OCI-LY7 (cell line): ENCODE data around the gene SLC2A10. TPM values are rescaled to one million over a fixed set of nuclear protein-coding genes. Genes with fewer than 3 reads are reported as not detected.

Experiments
- BruUV-seq: library from RNA; stranded (reverse); fragments of 400-500 nt; replicated peaks from 2 replicates; lab custom pipeline; 2021; lab: Mats Ljungman, UMichigan
- CTCF ChIA-PET: fragments of 300-600 bp; sonication (Branson Sonifier 250); formaldehyde crosslinking; loops from one replicate; lab custom pipeline; 2022; ENCODE audit warnings: antibody characterized with exemption; ENCODE audit not compliant: unreplicated experiment; lab: Charles Lee
- POLR2A ChIA-PET: fragments of 300-600 bp; sonication (Branson Sonifier 250); formaldehyde crosslinking; loops from one replicate; lab custom pipeline; 2022; ENCODE audit warnings: antibody characterized with exemption; lab: Charles Lee
- DNase-seq: peaks from one replicate; pipeline ENCODE4 v3.0.0-alpha.2; 2015; ENCODE audit warnings: low spot score
- H2AFZ ChIP-seq: fragments of 200-600 bp; sonication (generic), shearing (Covaris generic); 2 replicates; pipeline ENCODE4 v1.6.1; 2014; ENCODE audit warnings: mild to moderate bottlenecking, antibody characterized with exemption, low read length, moderate library complexity
- H3K27ac ChIP-seq: fragments of 200-600 bp; sonication (generic); 2 replicates; pipeline ENCODE4 v1.5.1; 2014; ENCODE audit warnings: mixed run types, low read depth, mild to moderate bottlenecking, moderate library complexity, low read length, inconsistent platforms; ENCODE audit not compliant: poor library complexity, severe bottlenecking
- H3K36me3 ChIP-seq: fragments of 200-600 bp; sonication (generic); 2 replicates; pipeline ENCODE4 v1.6.1; 2014; ENCODE audit warnings: mild to moderate bottlenecking, antibody characterized with exemption, low read length, moderate library complexity, mixed read lengths; ENCODE audit not compliant: insufficient read depth
- H3K4me1 ChIP-seq: fragments of 200-600 bp; sonication (generic); 2 replicates; pipeline ENCODE4 v1.5.1; 2014; ENCODE audit warnings: mild to moderate bottlenecking, low read length; ENCODE audit not compliant: insufficient read depth, poor library complexity, severe bottlenecking
- H3K4me2 ChIP-seq: fragments of 200-600 bp; sonication (generic); 2 replicates; pipeline ENCODE4 v1.6.1; 2014; ENCODE audit warnings: mild to moderate bottlenecking, low read length
- H3K4me3 ChIP-seq: fragments of 200-600 bp; sonication (generic); 2 replicates; pipeline ENCODE4 v1.5.1; 2014; ENCODE audit warnings: mild to moderate bottlenecking, low read depth, low read length; ENCODE audit not compliant: poor library complexity, severe bottlenecking
- H3K79me2 ChIP-seq: fragments of 200-600 bp; sonication (generic); 2 replicates; pipeline ENCODE4 v1.6.1; 2016; ENCODE audit warnings: low read depth, mild to moderate bottlenecking, low read length, moderate library complexity, mixed read lengths; ENCODE audit not compliant: insufficient read depth
- H3K9me2 ChIP-seq: fragments of 200-600 bp; sonication (generic); 2 replicates; pipeline ENCODE4 v1.6.1; 2016; ENCODE audit warnings: mild to moderate bottlenecking, low read length, mixed read lengths; ENCODE audit not compliant: insufficient read depth
- H3K9me3 ChIP-seq: fragments of 200-600 bp; sonication (generic); 2 replicates; pipeline ENCODE4 v1.6.1; 2014; ENCODE audit warnings: mild to moderate bottlenecking, mixed run types, low read length, mixed read lengths
- H4K20me1 ChIP-seq: fragments of 200-600 bp; sonication (generic); 2 replicates; pipeline ENCODE4 v1.6.1; 2014; ENCODE audit warnings: mild to moderate bottlenecking, antibody characterized with exemption, low read length, moderate library complexity, mixed read lengths; ENCODE audit not compliant: insufficient read depth
- CTCF ChIP-seq: fragments of 200-600 bp; sonication (generic); conservative IDR thresholded peaks from 2 replicates; pipeline ENCODE4 v1.5.1; 2014; ENCODE audit warnings: mild to moderate bottlenecking, antibody characterized with exemption, low read length, moderate library complexity, mixed read lengths
- EZH2phosphoT487 ChIP-seq: fragments of 200-600 bp; sonication (generic); IDR thresholded peaks from 2 replicates; pipeline ENCODE4 v1.6.1; 2018; ENCODE audit warnings: low read depth, borderline replicate concordance, mild to moderate bottlenecking, mixed run types, antibody characterized with exemption, low read length, moderate library complexity, mixed read lengths
- intact Hi-C: fragments of 100-400 bp; cut with micrococcal nuclease; formaldehyde crosslinking; loops from one replicate; pipeline ENCODE4 v1.10.0; 2022; ENCODE audit not compliant: unreplicated experiment
- total RNA-seq, 2 experiments: library from RNA; depleted of rRNA in 1 of 2; stranded (reverse); fragments of >200 nt in 1 of 2; shearing (Covaris generic) in 1 of 2; gene quantifications; 2 replicates each; pipeline ENCODE4 v1.2.3, GENCODE V29; 2014 to 2022

SLC2A10 gene
- total RNA-seq, 2 experiments from 2014 or later, result not detected

GRCh38 chr20:46688151-46689081, 21.0 kb upstream of the SLC2A10 start:
- intact Hi-C loops, result loop anchor here (5.0 kb wide), 2 partner anchors 716 to 896 kb away; partner anchors contain the start of genes DNTTIP1, WFDC3 and ZNF335
- Histone ChIP-seq H4K20me1 (peaks cover 20% of the 10 kb centered on the region; the same call in 1 of the 2 replicates), H3K4me1 (peaks cover 28% of the 10 kb centered on the region), H3K4me3 (peak overlapping the region; percentile 74), H3K36me3 (peaks cover 39% of the 10 kb centered on the region), H3K27ac (peak overlapping the region; percentile 63), H3K9me3 (peaks cover 11% of the 10 kb centered on the region; the same call in 1 of the 2 replicates), H2AFZ (peak overlapping the region; percentile 29), H3K79me2 (peaks cover 49% of the 10 kb centered on the region), H3K4me2 (peak overlapping the region; percentile 74), H3K9me2 (no peaks in the 10 kb centered on the region)
- peak; percentile 9 for DNase-seq
- TF ChIP-seq EZH2phosphoT487 (no peak), CTCF (no peak)
- POLR2A ChIA-PET, result interaction anchor here (0.6 to 1.8 kb wide), 3 partner anchors 8 to 723 kb away, joined by 3 to 9 read pairs (median 4); no protein-coding TSS in a partner anchor
- CTCF ChIA-PET, result no interaction called here
- TSS peak; percentile 48 for BruUV-seq

DNA sequence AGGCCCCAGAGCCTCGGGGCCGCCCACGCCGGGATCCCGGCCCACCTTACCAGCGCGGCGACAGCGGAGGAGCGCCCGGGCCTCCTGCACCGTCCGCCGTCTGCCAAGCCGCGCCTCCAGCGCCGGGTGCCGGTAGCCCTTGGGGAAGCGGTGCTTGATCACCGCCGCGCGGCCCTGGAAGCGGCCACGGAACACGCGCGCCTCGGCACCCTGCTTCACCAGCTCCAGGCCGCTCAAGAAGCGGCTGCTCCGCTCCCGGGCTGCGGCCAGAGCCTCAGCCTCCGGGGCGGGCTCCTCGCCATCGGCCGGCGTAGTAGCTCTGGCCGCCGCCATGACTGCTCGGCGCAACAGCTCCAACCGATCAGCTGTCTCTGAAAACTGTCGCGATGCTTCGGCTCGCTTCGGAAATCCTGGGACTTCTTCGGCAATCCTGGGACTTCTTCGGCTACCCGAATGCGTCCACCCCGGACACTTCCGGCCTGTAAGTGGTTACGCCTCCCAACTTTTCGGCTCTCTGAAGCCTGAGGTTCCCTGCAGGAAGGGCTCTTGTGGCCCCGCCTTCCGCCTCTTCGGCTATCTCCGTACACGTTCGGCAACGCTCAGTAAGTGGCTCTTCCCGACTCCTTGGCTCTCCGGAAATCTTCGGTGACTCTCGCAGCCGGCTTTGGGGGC, 20.2 kb upstream of the SLC2A10 start, which contains the start of gene TP53RK:
Gene TP53RK (minus strand): TSS at position 363 of the 672 bp plus-strand sequence. CDS start 30 bp downstream, at position 333.
- DNase-seq, result peak; percentile 98
- intact Hi-C loops, result loop anchor here (5.0 kb wide), 2 partner anchors 717 to 897 kb away; partner anchors contain the start of genes DNTTIP1, WFDC3 and ZNF335
- TF ChIP-seq CTCF (0 out of 2 replicates have a peak, but pooled peaks have one; percentile 20), EZH2phosphoT487 (no peak)
- ChIA-PET CTCF (interaction anchor here (1.1 to 1.3 kb wide), 2 partner anchors 9 to 14 kb away, joined by 3 read pairs; no protein-coding TSS in a partner anchor), POLR2A (interaction anchor here (0.6 to 1.8 kb wide), 2 partner anchors 9 to 424 kb away, joined by 4 to 5 read pairs; no protein-coding TSS in a partner anchor)
- H3K4me1 ChIP-seq, result peaks cover 30% of the 10 kb centered on the region
- H3K9me3 ChIP-seq, result peaks cover 11% of the 10 kb centered on the region; the same call in 1 of the 2 replicates
- peak within 1 kb of the TSS; percentile 63 for H3K27ac ChIP-seq
- H3K36me3 ChIP-seq, result peaks cover 39% of the 10 kb centered on the region
- no TSS peak for BruUV-seq
- peak within 1 kb of the TSS; percentile 81 for H3K4me2 ChIP-seq
- H4K20me1 ChIP-seq, result peaks cover 20% of the 10 kb centered on the region; the same call in 1 of the 2 replicates
- peaks cover 49% of the 10 kb centered on the region for H3K79me2 ChIP-seq
- H3K4me3 ChIP-seq, result peak within 1 kb of the TSS; percentile 74
- peak within 1 kb of the TSS; percentile 68 for H2AFZ ChIP-seq
- no peaks in the 10 kb centered on the region for H3K9me2 ChIP-seq
